Subcutaneous adipose tissue (tissue), 4 donors: ENCODE data around the gene ADAT3. TPM values are rescaled to one million over a fixed set of nuclear protein-coding genes. Genes with fewer than 3 reads are reported as not detected.

Experiments
- total RNA-seq, 4 donors: library from RNA; depleted of rRNA; stranded (reverse); fragments of >200 nt; gene quantifications; one replicate each; pipeline ENCODE4 v1.1.0, GENCODE V29; 2016
- TF ChIP-seq, protein P1 (sequence below): fragments of 450-650 bp; IDR thresholded peaks from one replicate; pipeline ENCODE4 v1.5.1; 2016; ENCODE audit warnings: low read depth, mild to moderate bottlenecking, control low read depth, antibody characterized with exemption, moderate library complexity

ADAT3 gene
- total RNA-seq, 4 donors from 2014 or later = 0.68 to 1.1 (median 0.93) TPM

DNA sequence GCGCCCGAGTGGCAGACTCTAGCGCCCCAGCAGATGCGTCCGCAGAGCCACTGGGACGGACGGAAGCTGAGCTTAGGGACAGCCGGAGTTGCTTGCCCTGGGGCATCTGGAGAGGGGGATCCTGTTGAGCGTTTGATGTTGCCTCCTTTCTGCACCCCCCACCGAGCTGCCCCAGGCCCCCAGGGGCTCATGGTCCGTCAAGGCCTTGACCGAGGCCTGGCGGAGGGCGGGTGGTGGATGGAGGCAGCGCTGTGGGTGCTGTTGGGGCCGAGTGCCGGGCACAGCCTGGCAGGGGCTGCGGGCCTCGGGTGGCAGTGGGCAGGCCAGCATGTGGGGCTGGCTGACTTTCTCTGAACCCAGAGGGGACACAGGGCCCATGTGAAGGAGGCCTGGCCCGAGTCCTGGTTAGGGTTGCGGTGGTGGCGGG is 38.5 kb downstream of the ADAT3 start:
- TF ChIP-seq, protein P1, sequence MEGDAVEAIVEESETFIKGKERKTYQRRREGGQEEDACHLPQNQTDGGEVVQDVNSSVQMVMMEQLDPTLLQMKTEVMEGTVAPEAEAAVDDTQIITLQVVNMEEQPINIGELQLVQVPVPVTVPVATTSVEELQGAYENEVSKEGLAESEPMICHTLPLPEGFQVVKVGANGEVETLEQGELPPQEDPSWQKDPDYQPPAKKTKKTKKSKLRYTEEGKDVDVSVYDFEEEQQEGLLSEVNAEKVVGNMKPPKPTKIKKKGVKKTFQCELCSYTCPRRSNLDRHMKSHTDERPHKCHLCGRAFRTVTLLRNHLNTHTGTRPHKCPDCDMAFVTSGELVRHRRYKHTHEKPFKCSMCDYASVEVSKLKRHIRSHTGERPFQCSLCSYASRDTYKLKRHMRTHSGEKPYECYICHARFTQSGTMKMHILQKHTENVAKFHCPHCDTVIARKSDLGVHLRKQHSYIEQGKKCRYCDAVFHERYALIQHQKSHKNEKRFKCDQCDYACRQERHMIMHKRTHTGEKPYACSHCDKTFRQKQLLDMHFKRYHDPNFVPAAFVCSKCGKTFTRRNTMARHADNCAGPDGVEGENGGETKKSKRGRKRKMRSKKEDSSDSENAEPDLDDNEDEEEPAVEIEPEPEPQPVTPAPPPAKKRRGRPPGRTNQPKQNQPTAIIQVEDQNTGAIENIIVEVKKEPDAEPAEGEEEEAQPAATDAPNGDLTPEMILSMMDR = no peak

DNA sequence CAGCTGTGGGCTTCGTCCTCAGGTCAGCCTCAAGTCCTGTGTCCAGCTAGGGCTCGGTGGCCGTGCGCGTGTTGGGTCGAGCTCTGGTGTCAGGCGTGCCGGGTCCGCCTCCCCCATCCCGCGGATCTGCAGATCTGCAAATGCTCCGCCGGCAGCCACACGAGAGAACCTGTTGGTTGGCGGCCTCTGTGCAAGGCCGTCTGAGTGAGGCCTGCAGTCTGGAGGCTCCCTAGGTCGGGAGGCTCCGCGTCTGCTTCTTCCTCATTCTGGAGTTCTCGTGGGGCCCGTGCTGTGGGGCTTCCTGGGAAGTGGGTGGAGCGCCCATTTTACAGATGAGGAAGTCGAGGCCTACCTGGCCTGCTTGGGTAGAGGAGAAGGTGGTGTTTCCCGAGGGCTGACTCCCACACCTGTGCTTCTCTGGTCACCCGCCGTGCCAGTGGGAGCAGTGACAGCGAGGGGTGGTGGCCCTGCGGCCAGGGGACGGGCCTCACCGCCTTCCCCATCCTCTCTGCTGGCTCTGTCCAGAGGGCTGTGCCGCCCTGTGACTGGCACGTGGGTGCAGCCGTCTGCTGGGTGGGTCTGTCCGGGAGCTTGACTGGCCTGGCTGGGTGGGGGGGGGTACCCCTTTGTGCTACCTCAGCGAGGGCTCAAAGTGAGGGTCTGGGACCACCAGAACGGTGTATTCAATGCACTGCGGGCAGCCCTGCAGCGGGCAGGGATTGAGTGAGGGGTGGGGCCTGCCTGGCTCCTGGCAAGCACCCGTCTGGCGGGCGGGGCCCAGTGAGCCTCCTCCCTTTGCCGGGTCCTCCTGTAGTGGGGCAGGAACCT is 39.1 kb downstream of the ADAT3 start:
- TF ChIP-seq, protein P1 = no peak

DNA sequence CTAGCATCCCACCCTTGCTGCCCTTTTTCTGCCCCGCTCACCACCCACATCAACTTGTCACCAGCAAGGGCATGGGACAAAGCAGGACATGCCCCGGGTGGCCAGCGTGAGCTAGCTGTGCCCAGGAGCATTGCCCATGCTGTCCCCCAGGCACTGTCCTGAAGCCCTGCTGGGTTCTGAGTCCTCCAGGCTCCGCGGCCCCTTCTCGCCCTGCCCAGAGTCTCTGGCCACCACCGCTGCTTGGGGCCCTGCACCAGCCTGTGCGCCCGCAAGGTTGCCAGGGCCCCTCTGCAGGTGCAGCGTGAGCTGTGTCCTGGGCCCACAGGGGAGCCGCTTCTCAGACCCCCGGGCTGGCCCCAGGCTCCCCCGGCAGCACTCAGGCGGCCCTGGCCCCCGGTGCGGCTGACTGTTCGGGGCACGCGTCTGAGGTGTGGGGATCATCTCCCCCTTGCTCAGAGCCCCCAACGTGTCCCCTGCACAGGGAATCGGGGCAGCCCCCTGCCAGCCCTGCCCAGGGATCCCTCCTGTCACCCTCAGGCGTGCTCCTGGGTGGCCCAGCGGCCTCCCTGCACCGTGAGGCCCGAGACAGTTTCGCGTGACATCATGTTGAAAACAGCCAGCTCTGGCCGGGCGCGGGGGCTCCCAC is 39.8 kb downstream of the ADAT3 start:
- TF ChIP-seq, protein P1 = no peak

DNA sequence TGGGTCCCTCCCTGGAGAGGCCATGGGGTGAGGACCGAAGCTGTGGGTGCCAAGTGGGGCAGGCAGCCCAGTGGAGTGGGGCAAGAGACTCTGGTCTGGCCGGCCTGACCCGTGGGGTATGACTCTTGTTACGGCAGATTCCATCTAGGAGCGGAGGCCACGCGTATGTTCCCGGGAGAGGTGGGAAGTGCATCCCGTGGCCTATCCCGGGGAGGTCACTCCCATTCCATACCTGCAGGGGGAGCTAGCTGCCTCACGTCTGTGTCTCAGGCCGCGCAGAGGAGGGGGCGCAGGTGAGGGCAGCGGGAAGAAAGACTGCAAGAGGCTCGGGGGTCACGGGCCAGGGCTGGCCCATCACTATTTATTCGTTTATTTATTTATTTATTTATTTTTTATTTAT is 40.7 kb downstream of the ADAT3 start:
- TF ChIP-seq, protein P1 = no peak

DNA sequence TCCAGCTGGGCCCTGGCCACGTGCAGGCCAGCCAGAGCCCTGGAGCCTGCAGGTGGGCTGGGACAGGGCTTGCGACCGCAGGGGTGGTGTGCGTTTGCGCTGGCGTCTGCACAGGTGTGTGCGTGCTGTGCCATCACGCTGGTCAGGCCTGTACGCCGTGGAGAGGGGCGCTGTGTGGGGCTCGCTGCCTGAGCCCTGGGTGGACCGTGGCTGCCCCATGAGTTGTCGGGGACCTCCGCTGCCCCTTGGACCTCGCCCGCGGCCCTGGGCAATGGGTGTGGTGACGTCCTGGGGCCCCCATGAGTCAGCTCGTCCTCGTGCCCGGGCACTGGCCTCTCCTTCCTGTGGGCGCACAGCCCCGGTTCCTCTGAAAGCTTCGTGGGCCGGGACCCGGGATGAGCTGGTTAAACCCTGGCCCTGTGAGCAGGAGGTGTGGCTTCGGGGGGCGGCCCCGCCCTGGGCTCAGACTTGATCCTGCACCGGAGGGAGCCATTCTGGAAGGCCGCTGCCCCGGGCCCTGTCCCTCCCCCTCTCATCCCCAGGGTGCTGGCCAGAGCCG is 42.5 kb downstream of the ADAT3 start:
- TF ChIP-seq, protein P1 = no peak

DNA sequence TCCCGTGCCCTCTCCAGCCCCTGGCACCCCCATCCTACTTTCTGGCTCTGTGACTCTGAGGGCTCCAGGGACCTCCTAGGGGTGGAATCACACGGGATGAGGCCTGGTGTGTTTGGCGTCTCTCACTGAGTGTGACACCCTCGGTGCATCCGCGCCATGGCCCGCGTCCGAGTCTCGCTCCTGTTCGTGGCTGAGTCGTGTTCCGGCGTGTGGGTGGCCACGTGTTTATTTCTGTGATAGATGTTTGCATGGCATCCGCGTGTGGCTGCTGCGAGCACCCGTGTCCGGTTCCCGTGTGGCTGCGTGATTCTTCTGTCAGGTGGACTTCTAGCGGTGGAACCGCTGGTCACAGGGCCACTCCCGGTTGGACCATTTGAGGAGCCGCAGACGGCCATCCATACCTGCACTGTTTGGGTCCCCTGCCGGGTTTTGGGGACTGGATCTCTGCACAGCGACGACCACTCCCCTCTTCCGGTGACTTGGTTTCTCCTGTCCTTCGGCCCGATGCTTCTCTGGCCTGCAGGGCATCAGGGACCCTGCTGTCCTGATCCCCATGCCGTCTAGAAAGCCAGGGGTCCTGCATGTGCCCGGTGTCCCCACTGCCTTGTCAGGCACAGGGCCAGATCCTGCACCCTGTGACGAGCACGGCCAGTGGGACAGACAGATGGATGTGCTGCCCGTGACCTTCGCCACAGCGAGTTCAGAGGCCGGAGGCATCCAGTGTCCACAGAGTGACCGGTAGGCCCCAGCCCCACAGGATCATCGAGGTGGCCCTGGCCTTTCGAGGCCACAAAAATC is 44.3 kb downstream of the ADAT3 start:
- TF ChIP-seq, protein P1 = no peak
